Stimulated activated CD8-positive, alpha-beta memory T cell treated with anti-CD3 and anti-CD28 coated beads, Interleukin-7, amount 100 ng/mL, for 48 hours (primary cell): Measurements from ENCODE around the gene TMPRSS6.

Experiments
- DNase-seq, 2 donors: peaks; one replicate each; pipeline ENCODE4 v3.0.0-alpha.2; 2020; ENCODE audit warnings: low read depth in 1 of 2; ENCODE audit errors: extremely low read depth in 1 of 2

The TMPRSS6 gene

DNA sequence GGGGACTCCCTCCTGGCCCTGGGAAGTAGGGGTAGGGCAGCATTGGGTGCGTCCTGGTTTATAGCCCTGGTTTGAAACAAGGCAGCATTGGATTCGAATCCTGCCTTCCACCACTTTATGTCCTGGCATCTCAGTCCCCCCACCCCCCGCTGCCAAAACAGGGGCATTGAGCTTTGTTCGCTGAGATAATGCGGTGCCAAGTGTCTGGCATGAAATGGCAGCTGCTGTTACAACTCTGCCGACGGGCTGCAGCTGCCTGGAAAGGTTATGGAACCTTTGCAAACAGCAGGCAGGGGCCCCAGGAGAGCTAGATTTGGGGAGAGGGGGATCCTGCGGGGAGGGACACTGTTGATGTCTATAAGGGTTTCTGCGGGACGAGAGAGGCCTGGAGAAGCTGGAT lies 92.2 kb downstream of the TMPRSS6 start:
- DNase-seq: no peak

DNA sequence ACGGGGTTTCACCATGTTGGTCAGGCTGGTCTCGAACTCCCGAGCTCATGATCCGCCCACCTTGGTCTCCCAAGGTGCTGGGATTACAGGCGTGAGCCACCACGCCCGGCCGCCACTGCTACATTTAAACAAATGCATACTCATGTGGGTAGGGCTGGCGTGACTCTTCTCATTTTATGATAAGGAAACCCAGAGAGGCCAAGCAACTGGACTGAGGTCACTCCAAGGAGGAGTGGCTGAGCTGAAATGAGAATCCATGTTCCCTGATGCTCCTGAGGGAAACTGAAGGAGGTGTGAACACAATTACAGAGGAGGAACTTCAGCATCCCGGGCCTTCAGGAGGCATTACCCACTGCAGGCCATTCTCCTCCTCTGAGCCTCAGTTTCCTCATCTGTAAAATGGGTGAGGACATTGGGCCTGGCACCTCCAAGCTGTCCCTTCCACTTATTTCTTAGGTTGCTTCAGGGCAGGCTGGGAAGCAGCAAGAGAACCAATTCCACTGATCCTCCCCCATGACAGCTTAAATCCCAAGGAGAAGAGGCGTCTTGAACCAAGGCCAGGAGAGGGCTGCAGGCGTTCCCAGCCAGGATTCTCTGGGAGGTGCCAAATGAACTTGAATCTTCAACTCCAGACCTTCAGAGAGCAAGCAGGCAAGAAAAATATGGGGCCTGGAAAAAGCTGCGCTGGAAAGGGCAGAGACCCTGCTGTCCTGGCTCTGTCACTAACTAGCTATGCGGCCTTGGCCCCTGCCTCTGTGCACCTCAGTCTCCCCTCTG lies 93.2 kb downstream of the TMPRSS6 start:
- DNase-seq: no peak

DNA sequence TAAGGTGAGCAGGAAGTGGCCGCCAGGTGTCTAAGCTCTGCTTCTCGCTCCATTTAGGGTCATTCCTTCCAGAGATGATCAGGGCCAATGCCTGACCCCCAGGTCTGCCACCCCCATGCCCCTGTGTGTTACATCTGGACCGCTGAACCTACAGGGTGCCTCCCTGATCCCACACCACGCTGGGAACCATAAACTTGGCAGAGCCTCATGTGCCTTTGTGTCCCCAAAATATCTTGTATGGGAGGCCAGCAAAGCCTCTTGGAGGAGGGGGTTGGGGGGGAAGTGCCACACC lies 94.0 kb downstream of the TMPRSS6 start:
- no peak for DNase-seq
